ENCODE results near the gene ASL. TPM values are rescaled to one million over a fixed set of nuclear protein-coding genes. Genes with fewer than 3 reads are reported as not detected.
"Not testable (repeated sequence)": the region's sequence is repeated elsewhere in the genome, so short reads cannot be mapped to it uniquely, and the experiment has no call there.

Gene ASL
- polyA plus RNA-seq (2013, experiment 1 of 2; ENCODE audit: insufficient read length): 35.3 TPM
- polyA plus RNA-seq (2013, experiment 2 of 2; ENCODE audit: insufficient read length): 32.7 TPM

DNA sequence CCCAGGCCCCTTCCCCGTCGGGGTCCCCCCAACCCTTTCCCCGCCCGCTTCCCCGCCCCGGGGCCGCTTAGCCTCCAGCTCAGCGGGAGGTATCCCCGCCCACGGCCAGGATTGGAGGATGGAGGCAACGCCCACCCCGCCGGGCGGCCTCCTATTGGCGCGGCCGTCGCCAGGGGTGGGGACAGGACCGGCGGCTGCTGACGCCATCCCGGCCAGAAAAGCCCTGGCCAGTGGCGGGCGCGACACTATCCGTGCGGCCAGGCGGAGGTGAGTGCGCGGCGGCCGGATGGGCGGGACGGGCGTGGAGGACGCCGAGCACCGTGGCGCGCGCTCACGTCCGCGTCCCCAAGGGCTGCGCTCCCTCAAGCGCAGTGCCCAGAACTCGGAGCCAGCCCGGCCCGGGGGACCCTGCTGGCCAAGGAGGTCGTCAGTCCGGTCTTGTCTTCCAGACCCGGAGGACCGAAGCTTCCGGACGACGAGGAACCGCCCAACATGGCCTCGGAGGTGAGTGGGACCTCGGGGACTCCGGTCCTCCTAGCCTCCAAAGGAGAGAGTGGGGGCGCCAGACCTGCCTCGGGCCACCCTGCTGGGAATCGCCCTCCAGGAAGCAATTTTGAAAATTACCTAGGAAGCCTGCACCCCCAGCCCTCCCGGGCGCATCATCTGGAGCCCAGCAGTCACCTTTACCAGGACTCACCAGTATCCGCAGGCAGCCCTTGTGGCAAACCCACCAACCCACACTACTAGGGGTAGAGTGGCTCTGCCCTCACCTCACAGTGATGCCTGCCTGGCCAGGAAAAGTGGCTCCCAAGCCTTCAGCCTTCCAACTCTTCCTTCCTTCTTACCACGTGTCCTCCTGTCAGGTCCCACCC is at the start of gene ASL:
TSS of gene ASL (plus strand) at position 230 of the 872 bp plus-strand sequence. CDS start at position 493, 263 bp downstream.
- DNase-seq: peak; percentile 91

DNA sequence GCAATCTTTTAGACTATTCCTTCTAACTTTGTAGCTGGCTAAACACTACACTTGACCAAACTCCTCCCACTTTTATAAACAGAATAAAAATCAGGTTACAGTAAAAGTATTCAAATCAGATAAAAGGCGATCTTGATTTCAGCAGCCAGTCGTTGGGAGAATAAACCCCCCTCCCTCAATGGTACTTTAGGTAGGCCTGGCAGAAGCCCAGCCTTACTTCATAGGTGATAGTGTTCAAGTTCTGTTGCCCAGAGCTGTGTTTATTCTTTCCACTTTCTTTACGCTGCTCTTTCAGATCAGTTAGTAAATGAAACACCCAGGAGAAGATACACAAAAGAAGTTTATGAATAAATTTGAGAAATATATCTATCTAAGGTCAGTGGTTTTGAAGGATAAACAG is 47.3 kb upstream of the ASL start:
- DNase-seq: not testable (repeated sequence)

DNA sequence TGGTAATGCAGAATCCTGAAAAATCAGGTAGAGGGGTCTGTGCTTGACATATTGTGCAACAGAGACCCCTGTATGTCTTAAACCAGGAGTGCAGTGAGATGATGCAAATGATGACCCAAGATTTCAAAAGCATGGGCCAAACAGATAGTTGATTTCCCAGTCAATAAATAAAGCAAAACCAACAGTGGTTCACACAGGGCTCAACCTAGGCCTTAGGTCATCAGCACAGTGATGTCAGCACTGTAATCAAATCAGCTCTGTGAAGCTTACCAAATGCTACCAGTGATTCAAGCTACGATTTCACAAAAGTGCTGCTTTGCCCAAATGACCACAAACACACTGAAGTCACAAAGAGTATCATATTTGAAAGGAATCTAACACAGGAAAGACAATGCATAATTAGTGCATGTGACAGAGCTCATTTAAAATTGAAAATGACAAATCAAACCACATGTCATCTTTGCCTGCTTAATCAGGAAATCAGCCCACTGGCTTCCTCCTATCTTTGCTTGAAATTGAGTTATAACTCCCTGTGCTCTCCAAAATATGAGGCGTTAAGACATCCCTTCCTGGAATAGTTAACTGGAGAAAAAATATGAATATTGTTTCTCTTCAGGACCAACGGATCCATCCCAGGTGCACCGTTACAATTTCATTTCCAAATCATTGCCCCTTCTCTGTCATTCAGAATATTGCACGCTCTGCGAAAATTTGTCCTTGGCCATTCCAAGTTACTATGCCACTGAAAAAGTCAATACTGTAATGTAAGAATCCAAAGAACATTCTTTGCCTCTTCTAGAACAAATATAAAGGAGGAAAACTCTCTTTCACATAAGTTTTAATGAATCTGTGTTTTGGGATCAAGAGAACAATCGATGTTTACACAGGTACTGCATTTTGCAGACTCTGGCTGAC is 41.9 kb upstream of the ASL start:
- no peak for DNase-seq

DNA sequence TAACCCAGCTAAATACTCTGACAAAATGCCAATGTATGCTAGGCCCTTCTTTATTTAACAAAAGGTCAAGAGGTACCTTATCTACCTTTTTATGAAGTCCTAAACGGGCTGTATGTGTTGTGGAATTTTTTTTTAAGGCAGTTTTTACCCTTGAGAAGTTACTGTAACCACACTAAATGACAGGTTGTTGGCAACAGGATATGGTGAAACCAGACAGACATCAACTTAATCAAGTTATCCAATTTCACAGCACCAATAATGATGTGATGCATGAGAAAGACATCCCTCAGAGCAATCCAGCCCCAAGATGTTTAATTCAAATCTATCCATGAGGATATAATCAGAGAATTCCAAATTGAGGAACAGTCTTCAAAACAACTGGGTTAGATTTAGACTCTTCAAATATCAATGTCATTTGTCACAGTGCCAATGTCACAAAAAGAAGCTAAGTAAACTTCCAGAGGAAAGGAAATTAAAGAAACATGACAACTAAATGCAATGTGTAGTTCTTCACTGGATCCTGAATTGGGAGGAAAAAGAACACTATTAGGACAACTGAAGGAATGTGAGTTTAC is 41.1 kb upstream of the ASL start:
- DNase-seq: peak; percentile 38

DNA sequence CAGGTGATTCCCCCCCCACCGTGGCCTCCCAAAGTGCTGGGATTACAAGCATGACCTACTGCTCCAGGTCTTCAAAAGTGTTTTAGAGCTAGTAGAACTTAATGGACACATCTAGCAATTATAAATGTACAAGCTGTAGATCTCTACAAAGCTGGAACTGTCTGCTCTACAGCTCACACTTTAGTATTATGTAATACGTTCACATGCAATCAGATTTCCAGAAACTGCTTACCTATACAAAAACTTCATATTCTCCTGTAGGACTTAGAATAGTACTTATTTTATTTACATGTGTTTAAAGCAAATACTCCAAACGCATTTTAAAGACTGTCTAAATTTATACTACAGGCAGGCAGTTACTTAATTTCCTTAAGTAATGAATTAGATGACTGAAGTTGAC is 39.2 kb upstream of the ASL start:
- no peak for DNase-seq

DNA sequence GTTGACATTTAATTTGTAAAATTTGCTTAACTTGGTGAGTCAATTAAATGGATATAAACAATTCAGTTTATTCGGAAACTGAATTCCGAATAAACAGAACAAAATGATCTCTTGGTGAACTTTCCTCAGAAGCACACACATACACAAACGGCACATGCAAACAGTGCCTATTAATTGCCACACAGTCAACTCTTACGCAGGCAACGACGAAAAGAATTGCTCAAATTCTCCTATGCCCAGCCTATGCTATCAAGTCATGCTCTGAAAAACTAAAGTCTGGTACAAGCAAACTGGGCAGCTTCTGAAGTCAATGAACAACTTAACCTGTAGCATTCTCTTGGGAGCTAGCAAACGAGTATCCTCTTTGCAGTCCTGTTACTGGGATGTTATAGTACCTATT is 38.8 kb upstream of the ASL start:
- DNase-seq: no peak

DNA sequence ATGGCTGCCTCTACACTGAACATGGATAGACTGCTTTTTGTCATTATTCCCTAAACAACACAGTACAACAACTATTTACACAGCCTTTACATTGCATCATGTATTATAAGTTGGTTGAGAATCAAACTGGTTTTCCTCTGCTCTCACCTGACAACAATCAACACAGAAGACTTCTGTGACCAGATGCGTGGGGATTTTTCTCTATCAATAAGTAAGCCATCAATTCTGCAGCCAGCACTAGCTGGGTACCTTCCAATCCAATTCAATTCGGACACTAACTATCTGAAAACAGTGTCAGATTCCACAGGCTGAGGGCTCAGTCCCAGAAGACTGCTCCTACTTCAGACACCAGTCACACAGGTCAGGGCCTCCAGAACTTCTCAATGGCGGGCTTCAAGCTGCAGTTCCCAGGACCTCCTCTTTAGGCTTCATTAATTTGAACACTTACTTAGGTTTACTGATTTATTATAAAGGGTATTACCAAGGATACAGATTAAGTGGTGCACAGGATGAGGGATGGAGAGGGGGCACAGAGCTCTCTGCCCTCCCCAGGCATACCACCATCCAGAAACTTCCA is 36.4 kb upstream of the ASL start:
- no peak for DNase-seq

DNA sequence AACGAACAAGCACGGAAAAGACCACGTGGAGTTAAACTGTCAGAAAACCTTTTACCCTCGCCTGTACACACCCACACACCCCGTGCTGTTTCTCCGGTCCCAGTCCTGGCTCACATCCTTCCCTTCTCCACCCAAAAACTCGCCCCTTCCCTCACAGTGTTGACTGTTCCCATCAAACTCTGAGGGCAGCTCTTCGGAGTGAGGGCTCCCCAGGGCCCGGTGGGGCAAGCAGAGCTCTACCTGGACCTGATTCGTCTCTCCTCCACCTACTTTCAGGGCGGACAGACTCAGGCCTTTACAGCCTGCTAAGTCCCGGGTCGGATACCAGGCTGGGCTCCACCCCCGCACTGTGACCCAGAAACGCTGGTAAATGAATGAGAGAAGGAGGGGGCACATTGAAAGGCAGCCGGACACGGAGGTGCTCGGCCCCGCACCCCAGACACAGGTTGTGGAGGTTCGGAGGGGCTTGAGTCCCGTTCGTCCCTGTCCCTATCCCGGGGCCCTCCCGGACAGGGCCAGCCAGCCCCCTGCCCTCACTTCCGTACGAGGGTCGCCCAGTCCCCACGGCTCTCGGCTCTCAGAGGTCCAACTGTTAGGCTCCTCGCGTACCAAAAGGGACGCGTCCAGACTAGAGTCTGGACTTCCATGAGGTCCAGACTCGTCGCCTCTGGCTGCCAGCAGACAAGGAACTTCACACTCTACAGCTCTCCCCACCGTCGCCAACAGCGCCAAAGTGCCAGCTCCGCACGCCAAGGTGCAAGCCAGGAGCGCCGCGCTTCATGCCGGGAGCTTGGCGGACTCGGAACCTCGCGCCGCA is 31.7 kb upstream of the ASL start:
- peak; percentile 34 for DNase-seq

DNA sequence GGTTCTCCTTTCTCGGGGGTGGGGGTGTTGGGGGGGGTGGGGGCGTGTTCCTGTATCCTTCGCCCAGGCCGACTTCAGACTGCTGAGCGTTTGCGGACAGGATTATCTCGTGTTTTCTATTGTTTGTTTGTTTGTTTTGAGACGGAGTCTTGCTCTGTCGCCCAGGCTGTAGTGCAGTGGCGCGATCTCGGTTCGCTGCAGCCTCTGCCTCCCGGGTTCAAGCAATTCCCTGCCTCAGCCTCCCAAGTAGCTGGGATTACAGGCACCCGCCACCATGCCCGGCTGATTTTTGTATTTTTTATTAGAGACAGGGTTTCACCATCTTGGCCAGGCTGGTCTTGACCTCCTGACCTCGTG is 31.1 kb upstream of the ASL start:
- not testable (repeated sequence) for DNase-seq

DNA sequence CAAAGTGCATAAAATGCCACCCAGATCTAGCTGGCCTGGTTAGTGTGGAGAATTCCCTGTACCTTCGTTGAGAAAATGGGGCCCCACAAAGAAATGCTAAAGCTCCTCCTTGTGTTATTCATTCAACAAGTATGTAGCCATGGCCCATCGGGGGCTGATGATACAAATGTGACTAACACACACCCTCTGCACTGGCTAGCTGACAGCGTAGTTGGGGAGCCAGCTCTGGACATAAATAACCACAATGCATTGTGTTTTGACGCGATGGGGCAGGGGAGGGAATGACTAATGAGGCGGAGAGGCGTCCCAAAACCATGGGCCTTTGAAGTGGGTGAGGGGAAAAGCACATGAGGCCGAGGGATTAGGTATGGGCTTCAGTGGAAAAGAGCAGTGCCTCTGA is 28.2 kb upstream of the ASL start:
- peak; percentile 96 for DNase-seq

DNA sequence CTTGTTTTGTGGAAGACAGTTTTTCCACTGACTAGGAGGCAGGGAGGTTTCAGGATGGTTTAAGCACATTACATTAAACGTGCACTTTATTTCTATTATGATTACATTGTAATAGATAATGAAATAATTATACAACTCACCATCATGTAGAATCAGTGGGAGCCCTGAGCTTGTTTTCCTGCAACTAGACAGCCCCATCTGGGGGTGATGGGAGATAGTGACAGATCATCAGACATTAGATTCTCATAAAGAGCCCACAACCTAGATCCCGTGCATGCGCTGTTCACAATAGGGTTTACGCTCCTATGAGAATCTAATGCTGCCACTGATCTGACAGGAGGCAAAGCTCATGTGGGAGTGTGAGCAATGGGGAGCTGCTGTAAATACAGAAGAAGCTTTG is 25.7 kb upstream of the ASL start:
- not testable (repeated sequence) for DNase-seq

DNA sequence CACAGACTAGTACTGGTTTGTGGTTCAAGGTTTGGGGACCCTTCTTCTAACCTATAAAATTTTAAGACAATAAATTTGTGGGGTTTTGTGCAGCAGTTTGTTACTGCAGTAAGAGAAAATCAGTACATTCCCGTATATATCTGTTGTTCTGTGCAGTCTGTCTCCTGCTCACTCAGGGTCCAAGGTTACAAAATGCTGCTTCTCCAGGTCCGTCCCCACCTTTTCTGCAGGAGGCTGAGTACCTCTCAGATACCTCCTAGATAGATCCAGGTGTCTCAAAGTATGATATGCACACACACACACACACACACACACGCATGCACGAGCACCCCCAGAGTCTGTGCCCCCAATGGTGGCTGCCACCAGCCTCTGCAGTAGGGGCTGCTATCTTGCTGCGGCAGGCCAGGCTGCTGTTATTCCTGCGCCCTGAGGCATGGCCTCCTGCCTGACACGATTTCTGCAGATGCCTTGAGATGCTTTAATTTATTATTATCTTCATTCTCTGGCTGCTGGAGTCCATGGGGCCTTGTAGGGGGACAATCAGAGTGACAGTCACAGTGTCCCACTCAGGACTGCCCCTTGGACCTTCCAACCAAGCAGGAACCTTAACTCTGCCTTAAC is 25.2 kb upstream of the ASL start:
- no peak for DNase-seq

DNA sequence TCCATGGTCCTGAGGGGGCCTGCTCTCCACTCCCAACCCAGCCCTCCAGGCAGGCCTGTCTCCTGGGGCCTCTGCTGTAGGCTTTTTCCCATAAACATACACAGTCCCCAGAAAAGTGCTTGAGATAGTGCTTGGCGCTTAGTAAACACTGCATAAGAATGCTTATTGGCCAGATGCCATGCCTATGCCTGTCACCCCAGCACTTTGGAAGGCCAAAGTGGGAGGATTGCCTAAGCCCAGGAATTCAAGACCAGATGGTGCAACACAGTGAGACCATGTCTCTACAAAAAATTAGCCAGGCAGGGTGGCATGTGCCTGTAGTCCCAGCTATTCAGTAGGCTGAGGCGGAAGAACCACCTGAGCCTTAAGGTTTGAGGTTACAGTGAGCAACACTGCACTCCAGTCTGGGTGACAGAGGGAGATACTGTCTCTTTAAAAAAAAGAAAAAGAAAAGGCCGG is 24.6 kb upstream of the ASL start:
- peak; percentile 97 for DNase-seq

DNA sequence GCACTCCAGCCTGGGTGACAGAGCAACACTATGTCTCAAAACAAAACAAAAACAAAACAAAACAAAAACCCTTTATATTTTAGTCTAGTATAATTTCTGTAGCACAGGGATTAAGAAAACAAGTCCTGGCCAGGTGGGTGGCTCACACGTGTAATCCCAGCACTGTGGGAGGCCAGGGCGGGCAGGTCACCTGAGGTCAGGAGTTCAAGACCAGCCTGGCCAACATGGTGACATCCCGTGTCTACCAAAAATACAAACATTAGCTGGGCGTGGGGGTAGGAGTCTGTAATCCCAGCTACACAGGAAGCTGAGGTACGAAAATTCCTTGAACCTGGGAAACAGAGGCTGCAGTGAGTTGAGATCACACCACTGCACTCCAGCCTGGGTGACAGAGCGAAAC is 23.2 kb upstream of the ASL start:
- DNase-seq: no peak

DNA sequence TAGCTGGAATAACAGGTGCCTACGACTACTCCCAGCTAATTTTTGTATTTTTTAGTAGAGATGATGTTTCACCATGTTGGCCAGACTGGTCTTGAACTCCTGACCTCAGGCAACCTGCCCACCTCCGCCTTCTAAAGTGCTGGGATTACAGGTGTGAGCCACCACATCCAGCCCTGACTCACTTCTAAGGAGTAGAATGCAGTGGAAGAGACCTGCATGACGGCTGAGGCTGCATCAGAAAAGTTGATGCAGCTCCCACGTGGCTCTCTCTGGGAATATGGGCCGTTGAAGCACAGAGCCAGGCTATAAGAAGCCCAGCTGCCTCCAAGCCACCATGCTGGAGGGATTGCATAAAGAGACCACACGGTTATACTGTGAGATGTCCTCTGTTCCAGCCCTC is 21.6 kb upstream of the ASL start:
- DNase-seq: no peak

DNA sequence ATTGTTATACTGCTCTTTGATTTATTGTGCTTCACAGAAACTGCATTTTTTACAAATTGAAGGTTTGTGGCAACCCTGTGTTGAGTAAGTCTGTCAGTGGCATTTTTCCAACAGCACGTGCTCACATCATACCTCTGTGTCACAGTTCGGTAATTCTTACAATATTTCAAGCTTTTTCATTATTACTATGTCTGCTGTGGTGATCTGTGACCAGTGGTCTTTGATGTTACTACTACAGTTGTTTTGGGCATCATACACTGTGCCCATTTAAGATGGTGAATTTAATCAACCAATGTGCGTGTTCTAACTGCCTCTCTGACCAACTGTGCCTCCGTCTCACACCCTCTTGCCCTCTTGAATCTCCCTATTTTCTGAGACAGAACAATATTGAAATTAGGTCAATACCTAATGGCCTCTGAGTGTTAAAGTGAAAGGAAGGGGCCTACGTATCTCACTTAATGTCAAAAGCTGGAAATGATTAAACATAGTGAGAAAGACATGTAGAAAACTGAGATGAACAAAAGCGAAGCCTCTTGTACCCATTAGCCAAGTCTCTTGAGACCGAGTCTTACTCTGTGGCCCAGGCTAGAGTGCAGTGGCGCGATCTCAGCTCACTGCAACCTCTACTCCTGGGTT is 20.2 kb upstream of the ASL start:
- DNase-seq: peak; percentile 56

DNA sequence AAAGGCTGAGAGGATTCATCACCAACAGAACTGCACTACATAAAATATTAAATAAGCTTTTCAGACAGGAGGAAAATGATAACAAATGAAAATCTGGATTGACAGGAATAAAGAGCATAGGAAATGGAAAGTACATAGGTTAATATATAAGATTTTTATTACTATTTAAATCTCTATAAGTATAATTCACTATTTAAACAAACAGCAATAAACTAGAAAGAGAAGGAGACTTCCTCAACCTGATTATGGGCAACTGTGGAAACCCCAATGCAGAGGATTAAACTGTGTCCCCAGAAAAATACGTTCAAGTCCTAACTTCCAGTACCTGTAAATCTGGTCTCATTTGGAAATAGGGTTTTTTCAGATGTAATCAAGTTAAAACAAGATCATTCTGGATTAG is 14.8 kb upstream of the ASL start:
- DNase-seq: no peak

DNA sequence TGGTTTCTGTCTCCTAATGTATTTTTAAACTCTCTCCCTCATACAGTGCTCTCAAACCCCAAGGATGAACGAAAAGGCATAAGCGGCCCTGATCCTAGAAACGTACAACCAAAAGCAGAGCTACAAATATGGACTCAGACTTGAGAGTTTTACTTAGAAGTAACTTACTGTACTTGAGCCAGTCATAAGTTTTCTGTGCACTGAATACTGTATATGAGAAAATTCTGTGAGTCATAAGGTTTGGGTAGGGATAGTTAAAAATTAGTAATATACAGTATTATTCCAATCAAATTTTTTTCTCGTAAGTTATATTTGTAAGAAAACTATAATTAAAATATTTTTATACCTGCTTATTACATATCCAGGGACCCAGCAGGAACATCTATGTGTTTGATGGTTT is 5.9 kb upstream of the ASL start:
- no peak for DNase-seq

DNA sequence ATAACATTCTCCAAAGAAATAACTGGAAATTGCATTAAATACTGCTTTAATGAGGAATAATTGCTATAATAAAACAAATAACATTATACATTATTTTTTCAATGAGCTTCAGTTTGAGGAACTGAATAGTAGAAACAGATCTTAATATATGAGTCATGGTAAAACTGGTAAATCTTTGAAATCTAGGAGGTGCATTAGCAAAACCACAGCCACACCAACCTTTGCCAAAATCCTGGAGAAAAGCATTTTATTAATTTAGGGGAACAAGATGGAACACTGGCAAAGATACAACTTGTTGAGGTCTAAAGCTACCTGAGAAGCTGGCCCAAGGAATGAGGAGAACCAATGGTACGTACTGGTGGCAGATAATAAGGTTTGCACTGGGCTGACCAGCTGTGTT is 5.4 kb upstream of the ASL start:
- no peak for DNase-seq

DNA sequence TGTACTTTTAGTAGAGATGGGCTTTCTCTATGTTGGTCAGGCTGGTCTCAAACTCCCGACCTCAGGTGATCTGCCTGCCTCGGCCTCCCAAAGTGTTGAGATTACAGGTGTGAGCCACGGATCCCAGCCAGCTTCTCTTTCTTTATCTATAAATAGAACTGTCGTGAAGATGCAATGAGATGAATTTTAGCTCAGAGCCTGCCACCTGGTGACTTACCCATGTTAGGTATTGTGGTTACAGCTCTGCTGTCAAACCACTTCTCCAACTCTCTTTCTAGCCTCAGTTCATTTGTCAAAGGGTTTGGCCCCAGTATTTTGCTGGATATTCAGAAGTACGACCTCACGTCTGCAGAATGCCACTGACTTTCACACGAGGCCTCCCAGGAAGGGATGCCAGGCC is 3.4 kb upstream of the ASL start:
- not testable (repeated sequence) for DNase-seq

All from fibroblast of skin of scalp (primary cell).